Measurements from ENCODE around the gene TSC22D2. TPM values are rescaled to one million over a fixed set of nuclear protein-coding genes. Genes with fewer than 3 reads are reported as not detected.

The TSC22D2 gene
- total RNA-seq, 1 donor from 2014 or later = 116 TPM

DNA sequence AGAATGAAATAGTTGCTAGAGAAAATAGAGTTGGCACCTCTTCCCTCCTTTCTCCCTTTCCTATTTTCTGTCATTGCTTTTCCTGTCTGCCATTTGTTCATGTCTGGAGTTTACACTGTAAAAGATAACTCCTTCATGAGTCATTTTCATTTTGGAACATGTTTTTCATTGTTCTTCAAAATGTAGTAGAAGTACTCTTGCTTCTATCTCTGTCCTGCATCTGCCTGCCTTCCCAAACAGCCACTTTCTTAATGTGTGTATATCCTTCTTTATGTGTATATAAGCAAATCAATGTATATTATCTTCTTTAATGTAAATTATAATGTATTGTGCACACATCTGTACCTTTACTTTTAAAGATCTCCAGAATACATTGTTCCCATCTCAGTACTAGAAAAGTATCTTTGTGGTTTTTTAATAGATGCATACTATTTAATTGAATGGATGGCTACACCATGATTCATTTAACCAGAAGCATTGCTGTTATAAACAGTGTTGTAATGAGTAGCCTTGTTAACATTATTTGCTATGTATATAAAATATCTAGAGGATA lies 41.1 kb downstream of the TSC22D2 start:
- no peak overlapping the region for H3K4me3 ChIP-seq (ENCODE audit: insufficient read depth, low read depth, low read length)
- no peak for TF ChIP-seq EZH2 (IDR thresholded peaks at IDR 0.05; ENCODE audit: insufficient read depth, low read length)
- no peak for TF ChIP-seq CTCF (IDR thresholded peaks at IDR 0.05; ENCODE audit: insufficient read depth, low read depth, low read length)
- no peaks in the 10 kb centered on the region for H3K9me3 ChIP-seq (ENCODE audit: insufficient read depth, low read depth, low read length)
- DNase-seq (ENCODE audit: low read depth) = peak; percentile 90
- peak overlapping the region; percentile 57 for H3K4me2 ChIP-seq (ENCODE audit: low read length)
- H3K27ac Mint-ChIP-seq (ENCODE audit: unreplicated experiment) = peak overlapping the region; percentile 42
- H3K27me3 Mint-ChIP-seq (ENCODE audit: low read depth, unreplicated experiment) = no peaks in the 10 kb centered on the region
- H3K9ac ChIP-seq (ENCODE audit: low read length) = peak overlapping the region; percentile 9
- H4K20me1 ChIP-seq (ENCODE audit: insufficient read depth, low read length) = peaks cover 35% of the 10 kb centered on the region
- H3K36me3 Mint-ChIP-seq (ENCODE audit: low read depth, unreplicated experiment) = no peaks in the 10 kb centered on the region
- no peaks in the 10 kb centered on the region for H3K9me3 Mint-ChIP-seq (ENCODE audit: unreplicated experiment)
- H3K4me1 ChIP-seq (ENCODE audit: insufficient read depth, low read length) = peaks cover 42% of the 10 kb centered on the region
- peaks cover 2% of the 10 kb centered on the region for H3K36me3 ChIP-seq (ENCODE audit: insufficient read depth, low read length)
- H3K27me3 ChIP-seq (ENCODE audit: insufficient read depth, low read length) = no peaks in the 10 kb centered on the region
- peaks cover 88% of the 10 kb centered on the region for H3K79me2 ChIP-seq (ENCODE audit: insufficient read depth, low read length)
- H3K27ac ChIP-seq (ENCODE audit: low read depth, low read length) = peak overlapping the region; percentile 65
- FAIRE-seq = peak; percentile 92
- peak overlapping the region; percentile 46 for H3K4me3 Mint-ChIP-seq (ENCODE audit: unreplicated experiment)
- peaks cover 37% of the 10 kb centered on the region for H3K4me1 Mint-ChIP-seq (ENCODE audit: low read depth, unreplicated experiment)
- no peak overlapping the region for H2AFZ ChIP-seq (ENCODE audit: low read depth, low read length)

DNA sequence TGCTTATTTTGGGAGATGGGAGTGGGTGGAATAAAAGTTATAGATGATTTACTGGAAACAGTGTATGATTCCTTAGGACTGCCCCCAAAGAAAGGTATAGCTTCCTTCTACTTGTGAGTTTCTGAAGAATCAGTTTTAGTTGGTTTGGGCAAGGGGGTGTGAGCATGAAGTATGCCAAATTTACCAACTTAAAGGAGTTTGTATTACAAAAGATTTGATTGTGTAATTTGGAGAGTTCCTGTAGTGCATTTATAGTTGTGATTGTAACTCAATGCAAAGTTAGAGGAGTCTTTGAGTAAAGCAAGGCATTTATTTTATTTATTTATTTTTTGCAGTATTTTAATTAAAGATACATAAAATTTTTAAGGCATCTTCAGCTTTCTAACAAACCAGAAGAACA lies 42.8 kb downstream of the TSC22D2 start:
- Mint-ChIP-seq H3K4me1 (ENCODE audit: low read depth, unreplicated experiment) (peaks cover 40% of the 10 kb centered on the region), H3K27me3 (ENCODE audit: low read depth, unreplicated experiment) (no peaks in the 10 kb centered on the region), H3K36me3 (ENCODE audit: low read depth, unreplicated experiment) (no peaks in the 10 kb centered on the region), H3K4me3 (ENCODE audit: unreplicated experiment) (peak overlapping the region; percentile 0), H3K27ac (ENCODE audit: unreplicated experiment) (peak overlapping the region; percentile 55), H3K9me3 (ENCODE audit: unreplicated experiment) (no peaks in the 10 kb centered on the region)
- Histone ChIP-seq H3K9ac (ENCODE audit: low read length) (no peak overlapping the region), H3K27ac (ENCODE audit: low read depth, low read length) (no peak overlapping the region), H3K4me1 (ENCODE audit: insufficient read depth, low read length) (peaks cover 46% of the 10 kb centered on the region), H3K4me2 (ENCODE audit: low read length) (no peak overlapping the region), H3K79me2 (ENCODE audit: insufficient read depth, low read length) (peaks cover 88% of the 10 kb centered on the region), H4K20me1 (ENCODE audit: insufficient read depth, low read length) (peaks cover 48% of the 10 kb centered on the region), H3K9me3 (ENCODE audit: insufficient read depth, low read depth, low read length) (no peaks in the 10 kb centered on the region), H3K36me3 (ENCODE audit: insufficient read depth, low read length) (peaks cover 5% of the 10 kb centered on the region), H3K4me3 (ENCODE audit: insufficient read depth, low read depth, low read length) (no peak overlapping the region), H2AFZ (ENCODE audit: low read depth, low read length) (no peak overlapping the region), H3K27me3 (ENCODE audit: insufficient read depth, low read length) (no peaks in the 10 kb centered on the region)
- TF ChIP-seq CTCF (IDR thresholded peaks at IDR 0.05; ENCODE audit: insufficient read depth, low read depth, low read length) (no peak), EZH2 (IDR thresholded peaks at IDR 0.05; ENCODE audit: insufficient read depth, low read length) (no peak)
- DNase-seq (ENCODE audit: low read depth) (no peak), FAIRE-seq (no peak)

DNA sequence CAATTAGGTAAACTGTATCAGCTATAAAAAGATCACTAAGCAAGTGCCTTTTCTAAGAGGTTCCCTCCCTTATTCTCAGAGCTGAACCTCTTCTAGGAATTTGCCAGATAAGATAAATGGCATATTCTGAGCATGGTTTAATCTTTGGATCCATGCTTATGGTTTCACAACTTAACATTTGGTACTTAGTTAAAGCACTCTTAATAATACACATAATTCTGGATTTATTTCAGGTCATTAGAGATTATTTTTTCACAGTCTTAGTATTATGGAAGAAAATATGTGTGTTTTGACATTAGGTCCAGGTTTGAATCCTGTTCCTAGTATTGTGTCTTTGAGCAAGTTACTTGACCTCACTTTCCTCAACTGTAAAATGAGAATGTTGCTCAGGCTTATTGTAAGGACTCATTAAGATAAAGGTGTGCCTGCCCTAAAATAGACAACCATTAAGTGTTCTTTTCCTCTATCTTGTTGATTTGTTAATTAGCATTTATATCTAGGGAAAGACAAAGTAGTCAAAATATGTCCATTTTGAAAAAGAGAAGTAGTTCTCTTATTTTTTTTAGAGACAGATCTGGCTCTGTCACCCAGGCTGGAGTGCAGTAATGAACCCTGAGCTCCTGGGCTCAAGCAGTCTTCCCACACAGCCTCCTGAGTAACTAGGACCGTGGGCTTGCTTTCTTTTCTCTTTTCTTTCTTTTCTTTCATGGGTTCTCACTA lies 43.4 kb downstream of the TSC22D2 start:
- no peaks in the 10 kb centered on the region for H3K9me3 Mint-ChIP-seq (ENCODE audit: unreplicated experiment)
- FAIRE-seq = peak; percentile 66

More for the DNA sequence above, 43.4 kb downstream of the TSC22D2 start:
- peaks cover 5% of the 10 kb centered on the region for H3K36me3 ChIP-seq (ENCODE audit: insufficient read depth, low read length)
- H3K4me1 ChIP-seq (ENCODE audit: insufficient read depth, low read length) = peaks cover 45% of the 10 kb centered on the region
- no peak overlapping the region for H3K9ac ChIP-seq (ENCODE audit: low read length)
- peak; percentile 30 for DNase-seq (ENCODE audit: low read depth)
- H3K27ac Mint-ChIP-seq (ENCODE audit: unreplicated experiment) = peak overlapping the region; percentile 58
- no peaks in the 10 kb centered on the region for H3K36me3 Mint-ChIP-seq (ENCODE audit: low read depth, unreplicated experiment)
- H3K4me3 Mint-ChIP-seq (ENCODE audit: unreplicated experiment) = no peak overlapping the region
- TF ChIP-seq CTCF (IDR thresholded peaks at IDR 0.05; ENCODE audit: insufficient read depth, low read depth, low read length) = no peak
- no peak for TF ChIP-seq EZH2 (IDR thresholded peaks at IDR 0.05; ENCODE audit: insufficient read depth, low read length)
- H3K4me2 ChIP-seq (ENCODE audit: low read length) = no peak overlapping the region
- no peak overlapping the region for H3K27ac ChIP-seq (ENCODE audit: low read depth, low read length)
- H3K27me3 Mint-ChIP-seq (ENCODE audit: low read depth, unreplicated experiment) = no peaks in the 10 kb centered on the region
- peaks cover 87% of the 10 kb centered on the region for H3K79me2 ChIP-seq (ENCODE audit: insufficient read depth, low read length)
- H2AFZ ChIP-seq (ENCODE audit: low read depth, low read length) = no peak overlapping the region
- H3K4me3 ChIP-seq (ENCODE audit: insufficient read depth, low read depth, low read length) = no peak overlapping the region
- peaks cover 40% of the 10 kb centered on the region for H3K4me1 Mint-ChIP-seq (ENCODE audit: low read depth, unreplicated experiment)
- H3K9me3 ChIP-seq (ENCODE audit: insufficient read depth, low read depth, low read length) = no peaks in the 10 kb centered on the region
- no peaks in the 10 kb centered on the region for H3K27me3 ChIP-seq (ENCODE audit: insufficient read depth, low read length)
- peaks cover 48% of the 10 kb centered on the region for H4K20me1 ChIP-seq (ENCODE audit: insufficient read depth, low read length)
